Measurements from ENCODE around the gene COX4I1.
"Not testable (repeated sequence)": the region's sequence is repeated elsewhere in the genome, so short reads cannot be mapped to it uniquely, and the experiment has no call there.

Gene COX4I1

DNA sequence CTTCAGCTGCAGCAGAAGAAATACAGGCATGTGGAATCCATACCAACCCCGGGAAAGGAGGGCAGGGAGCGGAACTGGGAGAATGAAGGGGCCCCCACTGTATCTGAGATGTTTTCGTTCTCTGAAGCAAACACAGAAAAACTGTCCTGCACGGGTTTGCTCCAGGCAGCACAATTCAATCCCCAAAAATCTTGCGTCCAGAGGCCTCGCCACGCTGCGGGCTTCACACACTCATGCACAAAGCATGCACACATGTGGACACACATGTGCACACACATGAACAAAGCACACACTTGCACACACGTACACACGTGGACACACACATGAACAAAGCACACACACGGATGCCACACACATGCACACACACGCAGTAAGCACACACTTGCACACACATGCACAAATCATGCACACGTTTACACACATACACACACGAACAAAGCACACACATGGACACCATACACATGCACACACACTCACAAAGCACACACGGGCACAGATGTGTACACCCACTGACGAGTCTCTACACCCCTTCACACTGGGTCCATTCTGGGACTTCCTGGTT lies 27.3 kb downstream of the COX4I1 start:
- DNase-seq: no peak

DNA sequence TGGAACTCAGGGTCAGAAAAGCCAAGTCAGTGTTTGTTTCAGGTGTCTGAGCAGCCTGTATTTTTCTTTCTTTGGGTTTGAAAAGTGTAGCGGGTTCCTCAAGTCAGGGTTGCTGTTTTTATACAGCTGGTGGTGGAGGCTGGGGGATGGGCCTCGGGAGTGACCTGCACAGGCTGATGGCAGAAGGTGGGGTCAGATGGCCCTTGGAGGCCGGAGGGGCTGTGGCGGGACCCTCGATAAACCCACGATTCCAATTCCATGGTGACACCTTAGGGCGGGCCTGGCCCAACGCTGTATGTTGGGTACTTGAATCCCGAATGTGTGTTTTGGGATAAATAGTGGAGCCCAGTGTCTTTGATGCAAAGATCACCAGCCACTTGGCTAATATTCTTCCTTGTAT lies 28.7 kb downstream of the COX4I1 start:
- no peak for DNase-seq

DNA sequence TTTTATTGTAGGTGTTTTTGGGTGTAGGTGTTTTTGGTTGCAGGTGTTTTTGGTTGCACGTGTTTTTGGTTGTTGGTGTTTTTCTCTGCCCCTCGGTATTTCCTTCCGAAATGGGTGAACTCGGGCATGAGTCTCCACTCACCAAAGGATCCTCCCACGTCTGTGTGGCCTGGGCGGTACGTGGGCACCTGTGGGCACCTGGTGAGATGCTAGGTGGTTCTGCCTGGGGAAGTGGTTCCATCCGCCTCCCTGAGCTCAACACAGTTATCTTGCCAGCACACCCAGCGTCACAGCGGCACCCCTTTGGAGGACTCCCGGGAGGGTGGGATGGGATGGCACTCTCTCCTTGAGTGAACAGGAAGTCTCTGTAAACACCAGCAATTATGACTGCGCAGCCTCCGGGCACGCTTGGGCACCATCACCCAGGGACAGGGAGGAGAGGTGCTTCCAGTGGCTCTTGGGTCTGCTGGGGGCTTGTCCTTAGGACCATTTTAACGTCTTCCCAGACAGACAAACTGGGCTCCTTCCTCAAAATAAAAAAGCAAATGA lies 29.8 kb downstream of the COX4I1 start:
- no peak for DNase-seq

DNA sequence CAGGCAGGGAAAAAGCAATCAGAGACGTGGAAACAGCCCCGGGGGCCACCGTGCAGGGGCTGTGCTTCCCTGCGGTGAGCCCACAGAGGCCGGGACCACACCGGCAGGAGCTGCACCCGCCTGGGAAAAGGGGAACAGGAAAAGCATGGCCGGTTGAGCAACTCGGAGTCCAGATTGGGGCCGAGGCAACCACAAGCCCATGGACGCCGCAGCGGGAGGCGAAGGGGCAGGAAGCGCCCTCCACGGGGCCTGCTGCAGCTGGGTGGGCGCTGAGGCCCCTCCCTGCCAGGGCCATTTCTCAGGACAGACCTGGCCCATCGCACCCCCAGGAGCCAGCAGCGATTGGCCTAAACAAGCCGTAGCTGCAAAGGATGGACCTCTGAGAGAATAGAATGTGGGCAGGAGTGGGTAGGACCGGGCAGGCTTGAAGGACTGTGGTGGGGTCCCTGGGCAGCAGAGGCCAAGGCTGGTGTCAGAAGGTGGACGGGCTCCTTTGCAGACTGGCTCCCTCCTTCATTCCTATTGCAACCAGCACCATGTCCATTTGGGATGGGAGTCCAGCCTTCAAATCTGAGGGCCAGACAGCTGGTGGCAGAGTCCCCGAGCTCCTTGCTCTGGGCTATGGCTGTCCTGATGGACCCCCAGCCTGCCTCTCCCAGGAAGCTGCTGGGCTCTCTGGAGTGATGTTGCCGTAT lies 30.4 kb downstream of the COX4I1 start:
- no peak for DNase-seq

DNA sequence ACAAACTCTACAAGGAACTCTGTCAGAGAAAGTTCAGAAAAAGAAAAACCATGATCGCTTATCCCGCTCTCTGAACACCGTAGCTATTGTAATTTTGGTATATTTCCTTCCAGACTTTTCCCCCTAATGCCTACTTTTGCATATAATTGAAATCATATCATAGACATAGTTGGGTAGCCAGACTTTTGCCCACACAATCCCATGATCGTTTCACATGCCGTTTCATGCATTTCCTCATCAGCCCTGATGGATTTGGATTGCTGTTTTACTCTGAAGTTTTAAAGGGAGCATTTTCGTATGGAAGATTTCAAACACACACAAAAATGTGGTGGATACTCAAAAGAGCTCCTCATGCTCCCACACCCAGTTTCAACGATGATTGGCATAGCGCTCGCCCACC lies 31.3 kb downstream of the COX4I1 start:
- no peak for DNase-seq

DNA sequence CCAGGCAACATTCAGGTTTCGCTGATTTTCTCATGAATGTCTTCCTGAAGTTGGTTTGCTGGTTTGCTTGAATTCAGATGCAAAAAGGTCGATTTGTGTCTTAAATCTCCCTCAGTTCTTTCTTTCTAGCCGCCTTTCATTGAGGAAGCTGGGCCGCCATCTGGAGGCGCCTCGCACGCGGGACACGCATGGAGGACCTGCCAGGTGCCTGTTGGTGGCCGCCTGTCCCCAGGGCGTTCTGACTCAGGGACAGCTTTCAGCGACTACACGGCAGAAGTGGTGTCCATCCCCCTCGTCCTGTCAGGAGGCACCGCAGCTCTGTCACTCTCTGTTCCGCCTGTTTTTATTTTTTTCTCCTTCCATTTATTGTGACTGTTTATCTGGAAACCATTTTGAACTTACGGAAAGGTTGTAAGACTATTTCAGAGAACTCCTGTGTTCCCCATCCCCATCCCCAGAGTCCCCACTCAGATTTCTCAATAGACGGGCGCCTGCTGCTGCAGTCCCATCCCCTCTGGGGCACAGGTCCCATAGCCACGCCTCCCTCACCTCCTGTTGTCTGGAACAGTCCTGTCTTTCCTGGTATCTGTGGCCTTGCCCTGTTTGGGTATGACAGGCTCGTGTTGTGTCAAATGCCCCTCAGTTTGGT lies 33.2 kb downstream of the COX4I1 start:
- DNase-seq: no peak

DNA sequence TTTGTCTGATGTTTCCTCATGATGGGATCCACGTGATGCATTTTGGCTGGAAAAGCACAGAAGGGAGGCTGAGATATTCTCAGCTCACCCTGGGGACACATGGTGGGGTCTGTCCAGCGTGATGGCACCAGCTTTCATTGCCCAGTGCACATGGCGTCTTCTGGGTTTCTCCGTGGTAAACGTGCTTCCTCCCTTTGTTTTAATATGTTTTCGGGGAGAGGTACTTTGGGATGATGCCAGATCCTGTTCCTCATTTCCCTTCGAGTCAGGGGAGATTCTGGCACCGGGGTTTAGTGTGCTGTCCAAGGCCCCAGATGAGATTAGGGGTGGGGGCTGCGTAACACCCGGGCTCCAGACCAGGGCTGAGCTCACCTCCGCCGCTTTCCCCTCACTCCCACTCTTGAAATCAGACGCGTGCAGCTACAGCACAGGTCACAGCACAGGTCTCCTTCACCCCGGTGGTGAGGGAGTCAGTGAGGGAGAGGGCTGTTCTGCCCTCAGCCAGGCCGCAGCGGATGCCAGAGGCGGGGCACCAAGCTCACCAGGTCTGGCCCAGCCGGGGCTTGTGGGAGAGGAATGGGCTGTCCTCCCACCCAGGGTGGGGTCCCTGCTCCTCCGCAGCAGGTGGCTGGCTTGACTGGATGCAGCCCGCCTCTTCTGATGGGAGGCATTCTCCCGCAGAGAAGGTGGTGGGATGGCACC lies 33.9 kb downstream of the COX4I1 start:
- no peak for DNase-seq

DNA sequence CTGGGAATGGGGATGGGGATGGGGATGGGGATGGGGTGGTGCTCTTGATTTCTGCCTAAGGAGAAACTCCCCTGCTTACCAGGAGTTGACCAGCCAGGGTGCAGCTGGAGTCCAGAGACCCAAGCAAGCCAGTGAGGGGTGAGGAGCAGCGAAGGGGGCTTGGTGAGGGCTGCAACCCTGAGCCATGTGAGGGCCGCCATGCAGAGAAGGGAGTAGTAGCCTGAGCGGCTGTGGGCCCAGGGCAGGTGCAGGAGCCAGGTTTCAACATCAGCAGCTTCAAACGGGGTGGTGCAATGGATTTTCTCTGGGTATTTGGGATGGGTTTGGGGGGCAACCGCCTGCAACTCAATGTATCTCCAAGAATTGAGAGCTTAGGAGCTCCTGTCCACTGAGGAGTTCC lies 35.2 kb downstream of the COX4I1 start:
- no peak for DNase-seq

DNA sequence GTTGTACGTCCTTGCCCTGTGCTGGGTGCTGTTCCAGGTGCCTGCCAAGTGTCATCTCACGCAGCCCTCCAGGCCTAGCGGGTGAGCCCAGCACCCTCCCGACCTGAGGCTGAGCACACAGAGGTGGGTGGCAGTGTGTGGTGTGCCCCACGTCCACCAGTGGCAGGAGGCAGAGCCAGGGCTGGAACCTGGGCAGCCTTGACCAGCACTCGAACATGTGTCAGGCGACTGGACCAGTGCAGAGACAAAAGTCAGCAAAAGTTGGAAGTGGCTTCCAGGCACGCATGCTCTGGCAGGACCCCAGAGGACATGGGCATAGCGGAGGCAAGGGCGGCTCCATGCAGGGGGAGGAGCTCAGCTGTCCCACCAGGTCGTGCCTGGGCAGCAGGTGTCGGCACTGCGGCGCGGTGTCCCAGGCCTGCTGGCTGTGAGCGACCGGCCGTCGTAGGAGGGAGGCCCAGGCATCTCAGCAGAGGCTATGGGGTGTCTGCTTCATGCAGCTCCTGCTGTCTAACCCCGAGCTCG lies 35.8 kb downstream of the COX4I1 start:
- DNase-seq: no peak

DNA sequence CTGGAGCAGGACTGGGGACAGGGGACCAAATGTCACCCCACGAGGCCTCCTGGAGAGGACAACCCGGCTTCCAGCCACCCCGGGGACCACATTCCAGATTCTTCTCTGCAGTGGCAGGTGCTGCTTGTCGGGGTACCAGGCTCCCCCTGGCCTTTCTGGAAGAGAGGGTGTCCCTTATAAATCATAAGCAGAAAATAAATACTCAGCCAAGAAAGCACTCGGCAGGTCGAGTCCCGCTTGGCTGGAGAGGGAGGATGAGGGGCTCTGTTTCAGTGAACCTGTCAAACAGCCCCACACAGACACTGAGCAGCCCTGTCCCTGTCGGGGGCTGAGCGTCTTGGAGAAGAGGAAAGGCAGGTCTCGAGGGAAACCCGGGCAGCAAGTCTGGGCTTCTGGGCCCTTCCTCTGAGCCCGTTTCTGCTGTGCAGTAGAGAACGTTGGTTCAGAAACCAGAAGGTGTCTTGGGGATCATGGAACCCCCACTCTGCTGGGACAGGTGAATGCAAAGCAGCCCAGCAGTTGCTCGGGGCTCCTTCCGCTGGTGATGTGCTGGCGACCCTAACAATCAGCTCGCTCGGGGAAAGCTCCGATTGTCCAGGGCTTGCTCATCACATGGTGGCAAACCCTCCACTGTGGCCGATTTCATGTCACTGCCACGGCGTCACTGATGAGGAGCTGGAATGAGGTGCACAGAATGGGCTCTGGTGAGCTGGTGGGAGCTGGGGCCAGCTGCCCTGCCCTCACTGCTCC lies 36.6 kb downstream of the COX4I1 start:
- no peak for DNase-seq

DNA sequence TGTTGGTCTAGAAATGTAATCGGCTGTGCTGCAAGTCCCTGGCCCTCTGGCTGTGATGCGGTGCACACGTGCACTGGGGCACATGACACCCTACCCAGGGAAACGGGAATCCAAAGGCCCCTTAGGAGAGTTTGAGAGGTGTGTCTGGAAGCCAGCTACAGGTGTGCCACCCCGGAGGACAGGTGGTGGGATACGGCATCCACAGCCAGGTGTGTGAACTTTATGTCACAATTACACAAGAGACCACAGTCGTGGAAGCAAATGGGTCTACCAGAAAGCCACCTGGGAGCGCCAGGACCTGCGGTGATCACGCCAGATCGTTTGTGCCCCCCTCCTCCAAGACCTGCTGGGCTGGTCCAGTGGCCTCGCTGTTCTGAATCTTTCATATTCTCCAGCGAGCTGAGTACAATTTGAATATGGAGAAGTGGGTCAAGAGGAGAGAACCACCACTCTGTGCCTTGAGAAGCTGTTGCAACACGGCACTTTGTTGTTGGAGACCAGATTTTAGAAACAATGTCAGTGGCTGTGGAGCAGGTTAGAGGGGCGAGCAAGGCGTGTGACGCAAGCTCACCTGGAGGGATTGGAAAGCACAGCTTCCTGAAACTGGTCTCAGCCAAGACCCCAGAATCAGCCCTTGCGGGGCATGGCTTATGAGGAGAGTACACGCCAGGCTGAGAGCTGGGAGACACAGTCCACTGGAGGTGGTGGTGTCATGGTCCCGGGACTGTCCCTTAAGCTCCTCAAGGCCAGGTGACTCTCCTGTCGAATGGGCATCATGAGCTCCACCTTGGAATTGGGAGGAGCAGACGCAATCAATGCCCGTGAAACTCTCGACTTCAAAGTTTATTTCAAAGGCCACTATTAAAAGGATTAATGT lies 37.4 kb downstream of the COX4I1 start:
- no peak for DNase-seq

DNA sequence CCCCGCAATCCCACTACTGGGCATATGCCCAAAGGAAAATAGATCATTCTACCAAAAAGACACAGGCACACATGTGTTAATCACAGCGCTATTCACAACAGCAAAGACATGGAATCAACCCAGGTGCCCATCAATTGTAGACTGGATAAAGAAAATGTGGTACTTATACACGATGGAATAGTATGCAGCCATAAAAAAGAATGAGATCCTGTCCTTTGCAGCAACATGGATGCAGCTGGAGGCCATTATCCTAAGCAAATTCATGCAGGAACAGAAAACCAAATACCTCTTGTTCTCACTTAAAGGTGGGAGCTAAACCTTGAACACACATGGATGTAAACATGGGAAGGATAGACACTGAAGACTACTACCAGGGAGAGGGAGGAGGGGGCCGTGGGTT lies 38.2 kb downstream of the COX4I1 start:
- not testable (repeated sequence) for DNase-seq

DNA sequence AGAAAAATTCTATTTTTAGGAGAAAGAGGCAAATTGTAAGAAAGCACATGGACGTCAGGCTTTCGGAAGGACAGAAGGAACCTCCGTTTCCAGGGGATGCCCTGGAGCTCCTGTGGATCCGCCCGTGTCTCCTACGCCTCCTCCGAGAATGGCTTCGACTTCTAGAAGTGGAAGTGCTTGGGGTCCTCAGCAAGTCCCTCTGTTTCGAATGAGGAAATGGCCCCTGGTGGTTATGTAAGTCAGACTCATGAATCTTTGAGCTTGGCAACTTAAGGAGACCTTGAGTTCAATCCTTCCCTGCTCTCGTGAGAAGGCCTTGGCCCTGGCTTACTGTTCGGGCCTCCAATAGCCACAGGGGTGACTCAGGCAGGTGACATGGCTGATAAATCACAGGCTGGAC lies 38.9 kb downstream of the COX4I1 start:
- no peak for DNase-seq

DNA sequence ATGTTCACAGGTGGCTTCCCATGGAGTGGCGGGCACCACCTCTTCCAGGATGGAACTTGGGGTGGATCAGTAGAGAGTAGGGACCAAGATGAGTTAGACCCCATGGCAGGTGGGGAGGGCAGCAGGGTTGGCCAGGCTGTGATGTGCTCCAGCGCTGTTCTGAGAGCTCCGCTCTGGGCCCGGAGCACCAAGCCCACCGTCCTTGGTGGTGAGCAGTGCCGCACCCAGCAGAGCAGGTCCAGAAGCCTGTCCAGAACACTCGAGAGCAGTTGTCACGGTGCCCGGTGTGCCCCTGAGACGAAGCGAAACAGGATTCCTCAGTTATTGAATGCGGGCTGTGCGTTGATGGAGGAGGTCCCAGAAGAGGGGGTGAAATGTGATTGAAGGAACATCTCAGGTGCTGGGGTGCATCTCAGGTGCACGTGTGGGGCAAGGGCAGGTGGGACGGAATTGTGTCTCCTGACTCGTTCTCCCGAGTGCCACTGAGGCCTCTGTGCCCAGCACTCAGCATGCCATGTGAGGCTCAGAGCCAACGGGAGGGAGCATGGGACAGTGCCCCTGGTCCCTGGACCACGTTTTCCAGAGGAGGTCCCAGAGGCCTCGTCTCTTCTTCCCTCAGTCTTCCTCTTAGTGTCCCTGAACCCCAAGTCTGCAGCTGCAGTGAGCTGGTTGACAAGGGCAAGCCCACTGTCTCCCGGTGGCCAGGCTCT lies 39.5 kb downstream of the COX4I1 start:
- DNase-seq: no peak

DNA sequence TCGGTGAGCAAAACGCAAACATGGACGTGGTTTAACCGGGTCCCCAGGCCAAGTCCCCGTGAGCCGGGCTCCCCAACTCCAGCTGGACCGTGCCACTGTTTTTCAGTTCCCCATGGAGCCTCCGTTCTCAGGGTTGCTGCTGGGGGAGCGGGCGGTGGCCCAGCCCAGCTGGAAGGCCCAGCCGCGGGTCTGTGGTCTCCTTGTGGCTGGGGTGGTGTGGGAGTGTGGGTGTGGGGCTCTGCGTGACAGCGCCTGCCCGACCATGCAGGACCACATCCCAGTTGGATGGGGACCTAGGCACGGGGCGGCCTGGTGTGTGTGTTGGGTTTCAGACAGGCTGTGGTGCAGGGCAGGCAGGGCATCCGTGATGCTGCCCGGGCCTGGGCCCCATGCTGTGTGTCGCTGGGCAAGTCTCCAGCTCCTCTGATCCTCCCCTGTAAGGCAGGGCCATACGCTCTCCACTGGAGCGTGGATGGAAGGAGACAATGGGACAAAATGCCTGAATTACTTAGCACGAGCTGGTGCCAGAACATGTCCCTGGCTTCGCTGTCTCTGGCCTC lies 40.3 kb downstream of the COX4I1 start:
- no peak for DNase-seq

DNA sequence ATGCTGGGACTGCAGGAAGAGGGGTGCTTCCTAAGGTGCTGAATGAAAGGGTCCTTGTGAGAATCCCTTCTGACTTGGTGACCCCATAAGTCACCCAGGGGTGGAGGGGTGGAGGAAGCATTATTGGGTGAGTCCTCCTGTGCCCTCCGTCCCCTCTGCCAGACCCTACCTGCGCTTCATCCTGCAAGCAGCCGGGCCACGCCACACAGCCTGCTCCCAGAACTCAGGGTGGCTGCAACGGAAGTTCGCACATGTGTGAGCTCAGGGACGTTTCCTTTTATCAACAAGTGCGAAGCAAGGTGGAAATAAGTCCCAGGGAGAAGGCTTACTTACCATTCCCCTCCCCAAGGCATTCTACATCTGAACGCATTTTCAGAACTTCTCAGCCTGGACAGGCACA lies 40.9 kb downstream of the COX4I1 start:
- no peak for DNase-seq

DNA sequence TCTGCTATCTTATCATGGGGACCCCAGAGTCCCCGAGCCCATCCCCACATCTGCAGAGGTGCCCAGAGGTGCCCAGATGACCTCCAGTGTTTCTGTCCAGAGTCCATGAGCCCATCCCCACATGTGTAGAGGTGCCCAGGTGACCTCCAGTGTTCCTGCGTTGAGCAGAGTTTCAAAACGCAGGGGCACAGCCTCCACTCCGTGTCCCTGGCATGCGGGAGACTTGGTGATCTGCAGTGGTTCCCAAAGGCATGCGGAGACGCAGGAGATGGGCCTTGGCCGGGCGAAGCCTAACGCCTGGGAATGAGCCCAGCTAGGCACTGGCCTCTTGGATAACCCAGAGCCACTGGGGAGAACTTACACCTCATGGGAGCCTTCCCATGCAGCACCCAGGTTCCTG lies 41.3 kb downstream of the COX4I1 start:
- no peak for DNase-seq

DNA sequence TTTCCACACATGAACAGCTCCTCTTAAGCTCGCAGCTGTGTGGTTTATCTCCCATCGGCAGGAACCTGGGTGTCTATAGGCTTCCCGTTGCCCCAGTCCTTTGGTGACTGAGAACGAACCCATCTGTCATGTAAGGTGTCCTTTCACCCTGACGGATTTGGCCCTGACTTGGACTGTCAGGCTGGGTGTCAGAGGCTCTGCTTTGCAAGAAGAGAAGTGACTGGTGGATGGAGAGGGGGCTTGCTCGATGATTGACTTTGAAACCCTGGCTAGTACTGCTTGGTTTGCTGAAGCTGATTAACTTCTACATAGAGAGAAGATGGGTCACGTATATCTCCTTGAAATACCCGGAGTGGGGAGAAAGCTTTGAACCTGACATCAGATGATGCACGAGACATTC lies 42.9 kb downstream of the COX4I1 start:
- DNase-seq: no peak

DNA sequence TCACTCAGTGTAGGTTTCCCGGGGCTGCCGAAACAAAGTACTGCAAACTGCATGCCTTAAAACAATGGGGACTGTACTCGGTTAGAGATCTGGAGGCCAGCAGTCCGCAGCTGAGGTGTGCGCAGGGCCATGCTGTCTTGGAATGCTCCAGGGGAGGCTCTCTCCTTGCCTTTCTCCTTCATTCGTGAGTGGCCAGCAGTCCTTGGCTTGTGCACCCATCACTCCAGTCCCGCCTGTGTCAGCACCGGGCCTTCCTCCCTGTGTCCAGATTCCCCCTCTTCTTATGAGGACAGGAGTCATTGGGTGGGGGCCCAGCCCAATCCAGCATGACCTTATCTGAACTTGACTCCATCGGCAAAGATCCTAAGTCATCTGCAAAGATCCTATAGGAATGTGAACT lies 43.4 kb downstream of the COX4I1 start:
- DNase-seq: no peak

DNA sequence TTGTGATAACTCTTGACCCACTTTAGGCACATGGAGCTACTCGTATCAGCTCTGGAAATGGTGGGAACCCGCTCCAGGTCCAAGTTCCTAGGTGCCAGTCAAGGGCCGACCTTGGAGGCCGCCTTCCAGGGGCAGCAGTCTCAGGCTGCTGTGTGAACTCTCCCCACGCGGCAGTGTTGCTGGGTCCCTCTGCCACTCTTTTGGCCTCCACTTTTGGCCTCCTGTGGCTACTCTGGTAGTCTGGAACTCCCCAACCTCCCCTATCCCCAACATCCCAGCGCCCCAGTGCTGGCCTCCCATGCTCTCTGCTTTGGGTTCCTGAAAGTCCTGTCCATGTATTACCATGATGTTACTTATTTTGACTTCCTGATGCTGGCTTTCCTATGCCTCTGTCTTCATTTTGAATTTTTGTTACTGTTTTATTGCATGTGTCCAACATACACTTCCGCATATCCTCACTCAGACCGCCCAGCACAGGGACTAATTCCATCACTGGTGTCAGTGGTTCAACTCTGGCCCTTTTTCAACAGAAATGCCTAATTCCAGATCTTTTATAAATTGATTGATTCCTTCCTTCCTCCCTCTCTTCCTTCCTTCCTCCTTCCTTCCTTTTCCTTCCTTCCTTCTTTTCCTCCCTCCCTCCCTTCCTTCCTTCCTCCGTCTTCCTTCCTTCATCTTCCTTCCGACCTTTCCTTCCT lies 44.1 kb downstream of the COX4I1 start:
- DNase-seq: no peak
